PC-9 (cell line): ENCODE results near the gene FGD4. TPM values are rescaled to one million over a fixed set of nuclear protein-coding genes. Genes with fewer than 3 reads are reported as not detected.

Experiments used
- BruUV-seq: library from RNA; stranded (reverse); fragments of 400-500 nt; replicated peaks from 2 replicates; lab custom pipeline; 2021; lab: Mats Ljungman, UMichigan
- CTCF ChIA-PET: fragments of 300-600 bp; sonication (Branson Sonifier 250); formaldehyde crosslinking; loops from one replicate; lab custom pipeline; 2022; ENCODE audit warnings: antibody characterized with exemption; lab: Charles Lee
- POLR2A ChIA-PET: fragments of 300-600 bp; sonication (Branson Sonifier 250); formaldehyde crosslinking; loops from one replicate; lab custom pipeline; 2022; ENCODE audit warnings: antibody characterized with exemption; ENCODE audit not compliant: unreplicated experiment; lab: Charles Lee
- DNase-seq, 2 experiments: peaks; one replicate each; pipeline versions ENCODE4 v3.0.0 to v3.0.0-alpha.2; 2015 to 2022; ENCODE audit warnings: mixed read lengths in 1 of 2
- H2AFZ ChIP-seq: fragments of 200-600 bp; sonication (generic); 2 replicates; pipeline ENCODE4 v1.8.1; 2017; ENCODE audit warnings: antibody characterized with exemption
- H3F3A ChIP-seq: fragments of 200-600 bp; sonication (generic); 2 replicates; pipeline ENCODE4 v1.8.1; 2017; ENCODE audit warnings: antibody characterized with exemption, mild to moderate bottlenecking, low read depth; ENCODE audit not compliant: insufficient read depth
- H3K27ac ChIP-seq: fragments of 200-600 bp; sonication (generic); 2 replicates; pipeline ENCODE4 v1.6.1; 2016; ENCODE audit warnings: mixed run types
- H3K27me3 ChIP-seq: fragments of 200-600 bp; sonication (generic); 2 replicates; pipeline ENCODE4 v1.6.1; 2016; ENCODE audit warnings: low read depth, mixed run types; ENCODE audit not compliant: insufficient read depth
- H3K36me3 ChIP-seq: fragments of 200-600 bp; sonication (generic); 2 replicates; pipeline ENCODE4 v1.6.1; 2016; ENCODE audit warnings: low read depth, mixed run types
- H3K4me1 ChIP-seq: fragments of 200-600 bp; sonication (generic); replicated peaks from 2 replicates; pipeline ENCODE4 v1.6.1; 2016; ENCODE audit warnings: mixed run types; ENCODE audit not compliant: insufficient read depth
- H3K4me2 ChIP-seq: fragments of 200-600 bp; sonication (generic); 2 replicates; pipeline ENCODE4 v1.6.1; 2017; ENCODE audit warnings: mixed run types
- H3K4me3 ChIP-seq: fragments of 200-600 bp; sonication (generic); 2 replicates; pipeline ENCODE4 v1.6.1; 2016; ENCODE audit warnings: mixed run types
- H3K79me2 ChIP-seq: fragments of 200-600 bp; sonication (generic); 2 replicates; pipeline ENCODE4 v1.6.1; 2017; ENCODE audit warnings: low read depth, mixed run types
- H3K9me2 ChIP-seq: fragments of 200-600 bp; sonication (generic); 2 replicates; pipeline ENCODE4 v1.8.1; 2017; ENCODE audit warnings: mild to moderate bottlenecking; ENCODE audit not compliant: insufficient read depth
- H3K9me3 ChIP-seq: fragments of 200-600 bp; sonication (generic); 2 replicates; pipeline ENCODE4 v1.8.1; 2016; ENCODE audit warnings: low read depth; ENCODE audit not compliant: insufficient read depth
- H4K20me1 ChIP-seq: fragments of 200-600 bp; sonication (generic); 2 replicates; pipeline ENCODE4 v1.8.1; 2017; ENCODE audit not compliant: insufficient read depth
- CTCF ChIP-seq: fragments of 200-600 bp; sonication (generic); conservative IDR thresholded peaks from 2 replicates; pipeline ENCODE4 v1.6.1; 2017; ENCODE audit warnings: mixed run types, antibody characterized with exemption, mild to moderate bottlenecking, moderate library complexity
- EZH2 ChIP-seq: fragments of 200-600 bp; sonication (generic); IDR thresholded peaks from 2 replicates; pipeline ENCODE4 v1.8.0; 2017; ENCODE audit warnings: antibody characterized with exemption, low read depth
- intact Hi-C: fragments of 100-400 bp; cut with micrococcal nuclease; formaldehyde crosslinking; loops from one replicate; pipeline ENCODE4 v1.10.0; 2022; ENCODE audit not compliant: unreplicated experiment
- total RNA-seq: library from RNA; stranded (reverse); gene quantifications from 2 replicates; pipeline ENCODE4 v1.2.3, GENCODE V29; 2021

The FGD4 gene
- total RNA-seq, 1 experiment from 2014 or later = 28.3 TPM

DNA sequence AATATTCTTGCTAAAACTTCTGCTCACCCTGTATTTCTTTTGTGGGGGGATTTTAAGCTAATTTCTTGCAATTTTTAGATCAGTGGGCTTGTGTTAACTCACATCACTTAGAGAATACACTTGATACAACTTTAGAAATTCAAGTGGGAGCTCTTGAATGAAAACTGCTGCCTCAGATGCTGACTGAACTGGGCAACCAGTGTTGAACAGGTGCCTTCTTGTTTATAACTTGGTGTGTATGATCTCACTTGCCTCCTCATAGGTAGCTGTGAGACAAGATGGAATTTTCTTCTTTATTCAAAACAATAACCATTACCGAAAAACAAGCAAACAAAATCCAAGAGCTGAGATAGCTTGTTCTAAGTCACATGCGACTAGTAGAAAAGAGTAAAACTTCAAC, 63.5 kb downstream of the FGD4 start:
- no peaks in the 10 kb centered on the region for H3K36me3 ChIP-seq
- H3K4me2 ChIP-seq = no peak overlapping the region
- no peak overlapping the region for H3K4me3 ChIP-seq
- H3K9me3 ChIP-seq = no peaks in the 10 kb centered on the region
- no peaks in the 10 kb centered on the region for H3K9me2 ChIP-seq
- no peaks in the 10 kb centered on the region for H3K27me3 ChIP-seq
- BruUV-seq = no TSS peak
- POLR2A ChIA-PET = interaction anchor here (0.6 kb wide), 1 partner anchor 76 kb away, joined by 17 read pairs; no protein-coding TSS in a partner anchor
- CTCF ChIA-PET = no interaction called here
- no peak for DNase-seq
- H4K20me1 ChIP-seq = no peaks in the 10 kb centered on the region
- H3K4me1 ChIP-seq = no peaks in the 10 kb centered on the region
- H3K79me2 ChIP-seq = peaks cover 10% of the 10 kb centered on the region; the same call in 1 of the 2 replicates
- no peak overlapping the region for H3K27ac ChIP-seq
- TF ChIP-seq CTCF = no peak
- no peak for TF ChIP-seq EZH2
- H3F3A ChIP-seq = no peaks in the 10 kb centered on the region
- intact Hi-C loops = no loop called here
- no peak overlapping the region for H2AFZ ChIP-seq

DNA sequence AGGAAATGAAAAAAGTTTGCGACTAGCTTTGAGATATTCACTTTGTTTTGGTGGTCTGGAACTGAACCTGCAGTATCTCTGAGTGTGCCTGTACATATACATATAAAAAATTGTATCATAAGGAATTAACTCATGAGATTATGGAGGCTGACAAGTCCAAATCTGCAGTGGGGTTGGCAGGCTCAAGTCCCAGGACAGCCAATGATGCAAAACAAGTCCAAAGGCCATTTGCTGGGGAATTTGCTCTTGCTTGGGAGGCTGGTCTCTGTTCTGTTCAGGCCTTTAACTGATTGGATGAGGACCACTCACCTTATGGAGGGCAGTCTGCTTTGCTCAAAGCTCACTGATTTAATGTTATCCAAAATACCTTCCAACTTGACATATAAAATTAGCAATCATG, 66.8 kb downstream of the FGD4 start:
- BruUV-seq = no TSS peak
- Histone ChIP-seq H3K27me3 (no peaks in the 10 kb centered on the region), H3K27ac (no peak overlapping the region), H3K4me3 (no peak overlapping the region), H3K79me2 (no peaks in the 10 kb centered on the region; the same call in 1 of the 2 replicates), H3K4me1 (no peaks in the 10 kb centered on the region), H3K9me3 (no peaks in the 10 kb centered on the region), H2AFZ (no peak overlapping the region), H3K9me2 (no peaks in the 10 kb centered on the region), H3F3A (no peaks in the 10 kb centered on the region), H3K4me2 (no peak overlapping the region), H3K36me3 (no peaks in the 10 kb centered on the region), H4K20me1 (no peaks in the 10 kb centered on the region)
- ChIA-PET CTCF (no interaction called here), POLR2A (no interaction called here)
- intact Hi-C loops = no loop called here
- TF ChIP-seq EZH2 (no peak), CTCF (no peak)
- no peak for DNase-seq

GRCh38 chr12:32466986-32467711, 67.8 kb downstream of the FGD4 start:
- intact Hi-C loops = no loop called here
- Histone ChIP-seq H3K4me2 (no peak overlapping the region), H3K27me3 (no peaks in the 10 kb centered on the region)

More at GRCh38 chr12:32466986-32467711, 67.8 kb downstream of the FGD4 start:
- Histone ChIP-seq H3F3A (no peaks in the 10 kb centered on the region), H3K4me1 (no peaks in the 10 kb centered on the region), H3K79me2 (no peaks in the 10 kb centered on the region; the same call in 1 of the 2 replicates), H2AFZ (no peak overlapping the region), H4K20me1 (no peaks in the 10 kb centered on the region), H3K27ac (no peak overlapping the region), H3K36me3 (no peaks in the 10 kb centered on the region), H3K4me3 (no peak overlapping the region), H3K9me2 (no peaks in the 10 kb centered on the region), H3K9me3 (no peaks in the 10 kb centered on the region)
- ChIA-PET CTCF (no interaction called here), POLR2A (no interaction called here)
- TF ChIP-seq CTCF (no peak), EZH2 (no peak)
- DNase-seq = no peak
- BruUV-seq = no TSS peak
